Stimulated activated CD4-positive, alpha-beta T cell treated with anti-CD3 and anti-CD28 coated beads, Interleukin-15, amount 100 ng/mL, for 48 hours (primary cell): ENCODE data around the gene CACNG6.

Source experiments
- DNase-seq, 2 donors: peaks; one replicate each; pipeline ENCODE4 v3.0.0-alpha.2; 2020; ENCODE audit warnings: low read depth in 2 of 2

CACNG6 gene

GRCh38 chr19:54045771-54046170, 54.3 kb downstream of the CACNG6 start:
- no peak for DNase-seq

GRCh38 chr19:54047616-54048015, 56.2 kb downstream of the CACNG6 start:
- no peak for DNase-seq
